ENCODE measurements around the gene CPLX3.
"Not testable (repeated sequence)": the region's sequence is repeated elsewhere in the genome, so short reads cannot be mapped to it uniquely, and the experiment has no call there.

The CPLX3 gene

DNA sequence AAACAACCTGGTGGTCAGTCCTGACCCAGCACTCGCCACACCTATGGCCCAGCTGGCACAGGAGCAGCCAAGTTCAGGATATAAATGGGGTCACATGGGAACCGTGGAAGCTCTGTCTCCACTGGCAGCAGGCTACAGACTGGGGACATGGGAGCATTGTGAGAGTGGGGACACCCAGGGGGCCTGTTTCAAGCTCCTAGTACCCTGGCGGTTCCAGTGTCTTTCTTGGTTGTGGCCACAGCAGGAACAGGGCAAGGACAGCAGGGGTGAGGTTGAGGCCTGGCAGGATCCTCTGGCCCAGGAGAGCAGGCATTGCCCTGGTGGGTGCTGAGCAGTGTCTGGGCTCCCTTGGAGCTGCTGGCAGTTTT lies 42.6 kb upstream of the CPLX3 start:
- H3K27ac ChIP-seq (ENCODE audit: low read depth, low read length), result peak overlapping the region; percentile 81
- peaks cover 66% of the 10 kb centered on the region for H3K4me1 ChIP-seq (ENCODE audit: insufficient read depth, low read length)
- H3K4me3 ChIP-seq (ENCODE audit: low read depth in 1 of 2, low read length in 2 of 2), result peak overlapping the region; percentile 15 to 94
- H3K9ac ChIP-seq (ENCODE audit: low read length), result peak overlapping the region; percentile 78
- no peaks in the 10 kb centered on the region for H3K9me3 ChIP-seq (ENCODE audit: low read length)
- no peaks in the 10 kb centered on the region for H3K27me3 ChIP-seq (ENCODE audit: control insufficient read depth in 1 of 2, insufficient read depth in 2 of 2, low read length in 2 of 2)
- no peaks in the 10 kb centered on the region for H3K36me3 ChIP-seq (ENCODE audit: insufficient read depth, low read length)

DNA sequence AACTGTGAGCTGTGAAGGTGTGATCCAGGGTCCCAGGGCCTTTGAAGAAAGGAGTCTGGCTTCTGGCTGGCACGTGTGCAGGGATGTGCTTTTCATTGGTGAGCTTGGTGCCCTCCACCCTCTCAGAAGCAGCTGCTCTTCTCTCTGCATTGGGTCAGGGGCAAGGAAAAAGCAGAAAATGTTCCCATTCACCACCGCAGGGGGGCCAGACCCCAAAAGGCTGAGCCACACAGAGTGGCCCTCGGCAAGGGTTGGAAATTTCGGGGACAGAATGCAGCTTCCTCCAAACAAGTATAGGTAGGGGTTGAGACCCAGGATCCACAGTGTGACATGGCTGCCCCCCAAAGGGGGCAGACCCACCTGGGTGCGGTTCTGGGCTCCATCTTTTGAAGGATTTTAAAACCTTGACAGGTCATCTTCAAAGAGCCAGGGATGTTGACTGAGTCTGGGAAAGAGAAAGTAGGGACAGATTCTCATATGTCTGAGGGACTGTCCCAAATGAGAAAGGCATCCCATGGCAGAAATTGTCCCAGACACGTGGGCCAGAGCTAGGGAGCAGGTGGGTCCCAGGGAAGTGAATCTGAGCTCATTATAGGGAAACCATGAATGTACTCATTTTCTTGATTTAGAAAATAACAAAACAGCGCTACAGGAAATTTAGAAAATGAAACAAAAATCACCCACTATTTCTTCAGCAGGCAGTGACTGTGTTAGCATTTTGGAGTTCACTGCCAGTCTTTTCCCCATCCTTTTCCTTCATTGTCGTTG lies 41.8 kb upstream of the CPLX3 start:
- Histone ChIP-seq H3K4me1 (ENCODE audit: insufficient read depth, low read length) (peaks cover 74% of the 10 kb centered on the region), H3K4me3 (ENCODE audit: low read depth in 1 of 2, low read length in 2 of 2) (no peak overlapping the region), H3K27ac (ENCODE audit: low read depth, low read length) (no peak overlapping the region), H3K9me3 (ENCODE audit: low read length) (no peaks in the 10 kb centered on the region), H3K27me3 (ENCODE audit: control insufficient read depth in 1 of 2, insufficient read depth in 2 of 2, low read length in 2 of 2) (no peaks in the 10 kb centered on the region), H3K9ac (ENCODE audit: low read length) (no peak overlapping the region), H3K36me3 (ENCODE audit: insufficient read depth, low read length) (no peaks in the 10 kb centered on the region)

DNA sequence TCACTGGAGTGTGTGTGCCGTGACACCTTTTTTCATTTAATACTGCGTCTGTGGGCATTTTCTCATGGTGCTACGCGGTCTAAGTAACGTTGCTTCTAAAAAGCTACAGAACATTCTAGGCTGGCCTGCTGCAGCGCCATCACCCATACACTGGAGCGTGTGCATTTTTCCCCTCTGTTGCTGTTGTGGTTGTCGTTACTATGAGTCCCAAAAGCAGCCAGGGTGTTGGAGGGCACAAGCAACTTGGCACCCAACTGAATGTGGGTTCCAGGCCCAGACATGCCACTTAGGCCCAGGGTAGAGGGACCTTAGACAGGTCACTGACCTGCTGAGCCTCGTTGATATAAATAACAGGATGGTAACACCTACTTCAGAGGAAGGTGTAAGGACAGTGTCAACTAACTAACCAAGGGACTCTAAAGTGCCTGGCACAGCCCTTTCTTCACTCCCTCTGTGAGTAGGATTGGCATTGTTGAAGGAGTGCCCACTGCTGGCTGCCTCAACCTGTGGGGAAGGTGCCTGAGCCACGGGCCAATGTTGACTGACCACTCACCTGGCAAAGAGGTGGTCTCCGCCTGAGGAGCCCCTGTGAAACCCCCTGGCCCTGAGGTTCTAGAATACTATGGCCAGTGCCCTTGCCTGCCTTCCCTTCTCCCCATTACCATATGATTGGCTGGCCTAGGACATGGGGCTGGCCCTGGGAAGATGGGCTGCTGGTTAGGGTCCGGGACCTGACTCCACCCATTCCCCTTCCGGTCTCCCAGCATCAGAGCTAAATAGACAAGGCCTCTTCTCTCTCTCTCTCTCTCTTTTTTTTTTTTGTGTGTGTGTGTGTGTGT lies 41.0 kb upstream of the CPLX3 start:
- no peak overlapping the region for H3K27ac ChIP-seq (ENCODE audit: low read depth, low read length)

DNA sequence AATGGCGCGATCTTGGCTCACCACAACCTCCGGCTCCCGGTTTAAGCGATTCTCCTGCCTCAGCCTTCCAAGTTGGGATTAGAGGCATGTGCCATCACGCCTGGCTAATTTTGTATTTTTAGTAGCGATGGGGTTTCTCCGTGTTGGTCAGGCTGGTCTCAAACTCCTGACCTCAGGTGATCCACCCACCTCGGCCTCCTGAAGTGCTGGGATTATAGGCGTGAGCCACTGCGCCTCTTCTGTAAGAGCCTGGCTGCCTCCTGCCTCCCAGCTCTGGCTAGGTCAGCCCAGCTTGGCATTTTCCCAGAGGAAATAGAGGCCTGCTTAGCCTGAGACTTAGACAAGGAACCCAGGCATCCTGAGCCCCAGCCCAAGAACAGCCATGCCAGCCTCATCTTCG lies 40.3 kb upstream of the CPLX3 start:
- H3K36me3 ChIP-seq (ENCODE audit: insufficient read depth, low read length); H3K9me3 ChIP-seq (ENCODE audit: low read length); H3K4me3 ChIP-seq (ENCODE audit: low read depth in 1 of 2, low read length in 2 of 2); H3K27me3 ChIP-seq (ENCODE audit: control insufficient read depth in 1 of 2, insufficient read depth in 2 of 2, low read length in 2 of 2); H3K9ac ChIP-seq (ENCODE audit: low read length); H3K27ac ChIP-seq (ENCODE audit: low read depth, low read length): not testable (repeated sequence)
- peaks cover 81% of the 10 kb centered on the region for H3K4me1 ChIP-seq (ENCODE audit: insufficient read depth, low read length)

More for the DNA sequence above, 41.0 kb upstream of the CPLX3 start:
- Histone ChIP-seq H3K9ac (ENCODE audit: low read length) (no peak overlapping the region), H3K27me3 (ENCODE audit: control insufficient read depth in 1 of 2, insufficient read depth in 2 of 2, low read length in 2 of 2) (no peaks in the 10 kb centered on the region), H3K9me3 (ENCODE audit: low read length) (no peaks in the 10 kb centered on the region), H3K36me3 (ENCODE audit: insufficient read depth, low read length) (no peaks in the 10 kb centered on the region), H3K4me3 (ENCODE audit: low read depth in 1 of 2, low read length in 2 of 2) (no peak overlapping the region), H3K4me1 (ENCODE audit: insufficient read depth, low read length) (peaks cover 82% of the 10 kb centered on the region)

DNA sequence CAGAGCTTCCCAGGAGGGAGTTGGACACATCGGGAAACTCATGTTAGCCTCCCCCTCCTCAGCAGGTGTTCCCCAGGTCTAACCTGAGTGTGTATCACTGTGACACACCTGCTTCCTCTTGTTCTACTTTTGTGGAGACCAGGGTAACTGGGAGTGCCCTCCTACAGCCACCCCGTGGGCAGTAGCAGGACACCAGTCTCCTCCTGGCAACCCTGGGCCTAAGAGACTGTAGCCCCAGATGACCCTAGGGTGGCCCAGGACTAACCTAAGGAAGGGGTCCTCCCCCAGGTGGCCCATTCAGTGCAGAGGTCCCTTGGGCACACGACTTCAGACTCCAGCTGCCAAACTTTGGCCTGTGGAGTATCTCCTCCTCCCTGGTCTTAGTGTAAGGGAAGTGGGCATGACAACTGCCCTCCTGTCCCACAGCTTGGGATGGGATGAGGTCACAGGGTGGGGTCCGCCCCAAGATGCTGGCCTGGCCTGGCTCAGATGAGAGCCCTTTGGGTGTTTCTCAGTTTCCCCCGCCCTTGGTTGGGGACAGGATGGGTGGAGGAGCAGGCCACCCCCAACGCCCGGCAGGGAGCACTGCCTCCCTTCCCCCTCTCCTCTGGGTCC lies 39.8 kb upstream of the CPLX3 start:
- H3K36me3 ChIP-seq (ENCODE audit: insufficient read depth, low read length), result no peaks in the 10 kb centered on the region
- no peak overlapping the region for H3K9ac ChIP-seq (ENCODE audit: low read length)
- H3K9me3 ChIP-seq (ENCODE audit: low read length), result no peaks in the 10 kb centered on the region
- no peak overlapping the region for H3K4me3 ChIP-seq (ENCODE audit: low read depth in 1 of 2, low read length in 2 of 2)
- H3K27ac ChIP-seq (ENCODE audit: low read depth, low read length), result no peak overlapping the region
- peaks cover 75% of the 10 kb centered on the region for H3K4me1 ChIP-seq (ENCODE audit: insufficient read depth, low read length)
- H3K27me3 ChIP-seq (ENCODE audit: control insufficient read depth in 1 of 2, insufficient read depth in 2 of 2, low read length in 2 of 2), result no peaks in the 10 kb centered on the region

DNA sequence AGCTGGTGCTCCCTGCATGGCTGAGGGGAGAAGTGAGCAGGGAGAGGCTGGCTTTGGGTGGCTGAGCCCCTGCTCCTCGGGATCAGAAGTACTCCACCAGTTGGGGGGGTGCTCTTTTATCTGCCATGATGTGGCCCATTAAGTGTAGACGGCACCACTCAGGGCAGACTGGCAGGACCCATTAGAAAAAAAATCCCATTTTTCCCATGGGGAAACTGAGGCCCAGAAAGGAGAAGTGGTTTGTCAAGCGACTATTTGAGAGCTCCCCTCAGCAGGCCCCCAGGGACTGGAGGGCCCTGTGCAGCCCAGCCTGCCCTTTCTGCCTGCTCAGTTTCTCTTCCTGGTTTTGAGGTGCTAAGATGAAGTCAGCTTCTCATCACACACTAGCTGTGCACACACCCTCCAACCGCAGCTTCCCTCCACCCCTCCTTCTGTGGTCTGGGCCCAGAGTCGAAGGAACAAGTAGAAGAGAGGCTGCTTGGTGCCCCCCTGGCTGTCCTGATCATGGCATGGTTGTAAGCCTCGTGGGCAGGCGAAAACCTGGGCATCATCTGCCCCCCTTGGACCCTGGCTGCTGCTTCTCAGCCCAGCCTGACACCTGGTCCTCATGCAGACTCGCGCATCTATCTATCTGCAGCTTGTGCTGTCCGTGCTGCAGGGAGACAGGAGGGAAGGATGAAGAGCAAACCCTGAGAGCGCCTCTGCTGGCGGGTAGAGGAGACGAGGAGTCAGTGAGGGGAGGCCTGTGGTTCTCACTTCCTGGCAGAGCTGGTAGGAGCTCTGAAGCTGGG lies 39.0 kb upstream of the CPLX3 start:
- H3K36me3 ChIP-seq (ENCODE audit: insufficient read depth, low read length), result peaks cover 6% of the 10 kb centered on the region
- peaks cover 74% of the 10 kb centered on the region for H3K4me1 ChIP-seq (ENCODE audit: insufficient read depth, low read length)
- no peaks in the 10 kb centered on the region for H3K27me3 ChIP-seq (ENCODE audit: control insufficient read depth in 1 of 2, insufficient read depth in 2 of 2, low read length in 2 of 2)
- no peaks in the 10 kb centered on the region for H3K9me3 ChIP-seq (ENCODE audit: low read length)
- no peak overlapping the region for H3K4me3 ChIP-seq (ENCODE audit: low read depth in 1 of 2, low read length in 2 of 2)
- no peak overlapping the region for H3K27ac ChIP-seq (ENCODE audit: low read depth, low read length)
- no peak overlapping the region for H3K9ac ChIP-seq (ENCODE audit: low read length)

DNA sequence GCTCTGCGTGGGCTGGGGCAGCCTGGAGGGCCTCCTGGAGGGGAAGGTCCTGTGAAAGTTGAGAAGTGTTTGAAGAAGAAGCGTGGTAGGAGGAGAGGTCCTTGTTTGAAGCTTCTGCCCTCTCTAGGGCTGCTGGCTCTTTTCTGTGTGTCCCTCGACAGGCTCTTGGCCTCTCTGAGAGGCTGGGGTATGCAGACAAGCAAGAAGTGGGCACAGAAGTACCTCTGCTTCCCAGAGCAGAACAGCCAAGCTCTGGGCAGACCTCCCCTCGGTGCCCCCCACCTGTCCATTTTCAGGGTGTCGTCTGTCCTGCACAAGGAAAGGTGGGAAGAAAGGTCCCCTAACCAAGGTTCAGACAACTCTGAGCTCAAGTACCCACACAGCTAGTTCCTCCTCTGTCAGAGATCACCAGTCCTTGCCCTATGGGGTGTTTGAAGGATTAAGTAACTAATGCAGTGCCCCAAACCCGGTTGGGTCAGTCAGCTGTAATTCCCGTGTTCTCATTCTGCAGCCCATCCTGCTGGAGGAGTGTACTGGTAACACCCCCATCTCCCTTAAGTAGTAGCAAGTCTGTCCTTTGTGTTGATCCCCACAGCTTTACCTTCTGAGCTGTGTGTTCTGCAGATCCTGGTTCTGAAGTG lies 38.3 kb upstream of the CPLX3 start:
- no peaks in the 10 kb centered on the region for H3K9me3 ChIP-seq (ENCODE audit: low read length)
- peak overlapping the region; percentile 49 for H3K27ac ChIP-seq (ENCODE audit: low read depth, low read length)
- peaks cover 6% of the 10 kb centered on the region for H3K36me3 ChIP-seq (ENCODE audit: insufficient read depth, low read length)
- H3K4me3 ChIP-seq (ENCODE audit: low read depth in 1 of 2, low read length in 2 of 2), result no peak overlapping the region
- H3K9ac ChIP-seq (ENCODE audit: low read length), result no peak overlapping the region
- H3K27me3 ChIP-seq (ENCODE audit: control insufficient read depth in 1 of 2, insufficient read depth in 2 of 2, low read length in 2 of 2), result no peaks in the 10 kb centered on the region
- H3K4me1 ChIP-seq (ENCODE audit: insufficient read depth, low read length), result peaks cover 75% of the 10 kb centered on the region

DNA sequence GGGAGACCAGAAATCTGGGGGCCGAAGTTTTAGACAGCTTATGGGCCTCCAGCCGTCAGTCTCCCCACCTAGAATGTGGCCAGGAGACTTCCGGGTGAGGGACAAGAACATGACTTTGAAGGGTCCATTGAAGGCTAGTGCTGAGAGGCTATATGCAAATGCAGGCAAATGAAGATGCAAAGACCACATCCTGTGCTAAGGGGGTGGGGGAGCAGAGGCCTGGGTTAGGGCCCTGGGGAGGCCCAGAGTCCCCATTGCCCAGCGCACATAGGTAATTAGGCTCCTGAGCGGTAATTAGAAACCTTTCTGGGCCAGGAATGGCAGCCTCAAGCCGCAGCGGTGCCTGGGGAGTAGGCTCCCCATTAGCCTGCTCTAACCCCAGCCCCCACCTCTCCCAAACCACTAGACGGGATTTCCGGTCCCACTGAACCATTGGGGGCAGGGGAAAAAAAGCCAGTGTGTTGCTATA lies 37.7 kb upstream of the CPLX3 start:
- no peak overlapping the region for H3K4me3 ChIP-seq (ENCODE audit: low read depth in 1 of 2, low read length in 2 of 2)
- peak overlapping the region; percentile 49 for H3K27ac ChIP-seq (ENCODE audit: low read depth, low read length)
- peaks cover 71% of the 10 kb centered on the region for H3K4me1 ChIP-seq (ENCODE audit: insufficient read depth, low read length)
- peaks cover 6% of the 10 kb centered on the region for H3K36me3 ChIP-seq (ENCODE audit: insufficient read depth, low read length)
- H3K27me3 ChIP-seq (ENCODE audit: control insufficient read depth in 1 of 2, insufficient read depth in 2 of 2, low read length in 2 of 2), result no peaks in the 10 kb centered on the region
- no peak overlapping the region for H3K9ac ChIP-seq (ENCODE audit: low read length)
- H3K9me3 ChIP-seq (ENCODE audit: low read length), result no peaks in the 10 kb centered on the region

DNA sequence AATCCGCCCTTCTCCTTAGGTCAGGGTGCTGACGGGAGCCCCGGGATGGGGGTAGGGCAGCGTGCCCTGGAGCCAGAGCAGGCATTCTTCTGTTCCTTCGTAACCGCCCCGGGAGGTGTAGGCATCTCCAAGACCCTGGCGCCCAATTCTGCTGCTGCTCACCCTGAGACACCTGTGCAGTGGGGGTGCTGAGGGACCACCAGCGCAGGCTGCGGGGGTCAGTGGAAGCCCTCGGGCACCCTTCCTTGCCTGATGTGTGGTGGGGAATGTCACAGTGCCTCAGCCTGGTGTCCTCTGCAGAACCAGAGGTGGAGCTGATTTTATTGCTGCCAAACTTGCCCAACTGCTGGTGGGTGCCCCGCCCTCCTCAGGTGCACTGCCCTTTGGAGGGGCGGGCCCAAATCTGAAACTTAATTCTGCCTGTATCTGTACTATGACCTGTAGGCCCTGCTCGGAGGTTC lies 37.2 kb upstream of the CPLX3 start:
- no peaks in the 10 kb centered on the region for H3K9me3 ChIP-seq (ENCODE audit: low read length)
- H3K9ac ChIP-seq (ENCODE audit: low read length), result no peak overlapping the region
- H3K4me3 ChIP-seq (ENCODE audit: low read depth in 1 of 2, low read length in 2 of 2), result no peak overlapping the region
- peaks cover 67% of the 10 kb centered on the region for H3K4me1 ChIP-seq (ENCODE audit: insufficient read depth, low read length)
- H3K27ac ChIP-seq (ENCODE audit: low read depth, low read length), result peak overlapping the region; percentile 49
- peaks cover 6% of the 10 kb centered on the region for H3K36me3 ChIP-seq (ENCODE audit: insufficient read depth, low read length)
- H3K27me3 ChIP-seq (ENCODE audit: control insufficient read depth in 1 of 2, insufficient read depth in 2 of 2, low read length in 2 of 2), result no peaks in the 10 kb centered on the region

DNA sequence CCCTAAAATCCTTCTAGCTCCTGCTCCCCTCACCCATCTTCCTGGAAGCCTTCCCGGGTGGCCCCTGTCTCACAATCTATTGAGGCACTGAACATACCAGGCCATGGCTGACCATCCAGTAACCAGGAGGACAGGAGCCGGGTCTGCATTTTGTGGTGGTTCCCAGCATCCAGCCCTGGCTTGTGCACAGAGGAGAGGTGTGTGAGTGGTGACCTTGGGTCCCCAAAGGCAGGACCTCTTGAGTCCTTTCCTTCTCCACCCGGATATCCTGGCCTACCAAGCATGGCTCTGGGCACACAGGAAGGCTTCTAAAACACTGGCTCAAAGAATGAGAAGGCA lies 36.7 kb upstream of the CPLX3 start:
- peak overlapping the region; percentile 56 for H3K9ac ChIP-seq (ENCODE audit: low read length)
- no peaks in the 10 kb centered on the region for H3K9me3 ChIP-seq (ENCODE audit: low read length)
- peaks cover 65% of the 10 kb centered on the region for H3K4me1 ChIP-seq (ENCODE audit: insufficient read depth, low read length)
- peaks cover 6% of the 10 kb centered on the region for H3K36me3 ChIP-seq (ENCODE audit: insufficient read depth, low read length)
- H3K27ac ChIP-seq (ENCODE audit: low read depth, low read length), result peak overlapping the region; percentile 67
- no peaks in the 10 kb centered on the region for H3K27me3 ChIP-seq (ENCODE audit: control insufficient read depth in 1 of 2, insufficient read depth in 2 of 2, low read length in 2 of 2)
- H3K4me3 ChIP-seq (ENCODE audit: low read depth in 1 of 2, low read length in 2 of 2), result peak overlapping the region in 1 of 2 donors; percentile 32

Data from muscle layer of colon (tissue), 2 donors.